Measurements from ENCODE around the gene TLE1. TPM values are rescaled to one million over a fixed set of nuclear protein-coding genes. Genes with fewer than 3 reads are reported as not detected.

The TLE1 gene
- total RNA-seq, 2 donors from 2014 or later, result 43.8 to 54.8 TPM

GRCh38 chr9:81629440-81629839 lies 59.9 kb downstream of the TLE1 start:
- Histone ChIP-seq H3K36me3 (no peaks in the 10 kb centered on the region), H3K4me3 (no peak overlapping the region), H3K4me1 (no peaks in the 10 kb centered on the region), H3K9ac (ENCODE audit: low read depth in 2 of 2, low read length in 2 of 2) (no peak overlapping the region), H3K9me3 (no peaks in the 10 kb centered on the region), H3K27ac (no peak overlapping the region), H3K27me3 (no peaks in the 10 kb centered on the region)
- no peak for TF ChIP-seq CTCF (IDR thresholded peaks at IDR 0.05)
- intact Hi-C loops (cut with DNase I), result loop anchor here (10.0 kb wide), 1 partner anchor 45 kb away; no protein-coding TSS in a partner anchor
- DNase-seq, result no peak

- Histone ChIP-seq H3K27ac (no peak overlapping the region), H3K9ac (ENCODE audit: low read depth in 2 of 2, low read length in 2 of 2) (no peak overlapping the region), H3K27me3 (no peaks in the 10 kb centered on the region), H3K4me1 (no peaks in the 10 kb centered on the region), H3K4me3 (no peak overlapping the region), H3K9me3 (no peaks in the 10 kb centered on the region), H3K36me3 (no peaks in the 10 kb centered on the region)
- intact Hi-C loops (cut with DNase I), result loop anchor here (10.0 kb wide), 1 partner anchor 46 kb away; no protein-coding TSS in a partner anchor
- TF ChIP-seq CTCF (IDR thresholded peaks at IDR 0.05), result no peak
- DNase-seq, result no peak
Measured at GRCh38 chr9:81628897-81629296, 60.5 kb downstream of the TLE1 start.

- H3K9me3 ChIP-seq, result no peaks in the 10 kb centered on the region
- intact Hi-C loops (cut with DNase I), result loop anchor here (10.0 kb wide), 1 partner anchor 47 kb away; no protein-coding TSS in a partner anchor
- no peak overlapping the region for H3K9ac ChIP-seq (ENCODE audit: low read depth in 2 of 2, low read length in 2 of 2)
- H3K27me3 ChIP-seq, result no peaks in the 10 kb centered on the region
- H3K27ac ChIP-seq, result no peak overlapping the region
- no peak for TF ChIP-seq CTCF (IDR thresholded peaks at IDR 0.05)
- DNase-seq, result no peak
- no peak overlapping the region for H3K4me3 ChIP-seq
- no peaks in the 10 kb centered on the region for H3K4me1 ChIP-seq
- no peaks in the 10 kb centered on the region for H3K36me3 ChIP-seq
Measured at GRCh38 chr9:81627481-81627880, 61.9 kb downstream of the TLE1 start.

GRCh38 chr9:81626511-81626910 lies 62.8 kb downstream of the TLE1 start:
- DNase-seq, result no peak
- Histone ChIP-seq H3K27me3 (no peaks in the 10 kb centered on the region), H3K4me1 (no peaks in the 10 kb centered on the region), H3K9me3 (no peaks in the 10 kb centered on the region), H3K9ac (ENCODE audit: low read depth in 2 of 2, low read length in 2 of 2) (no peak overlapping the region), H3K4me3 (no peak overlapping the region), H3K36me3 (no peaks in the 10 kb centered on the region), H3K27ac (no peak overlapping the region)
- intact Hi-C loops (cut with DNase I), result loop anchor here (10.0 kb wide), 1 partner anchor 48 kb away; no protein-coding TSS in a partner anchor
- no peak for TF ChIP-seq CTCF (IDR thresholded peaks at IDR 0.05)

GRCh38 chr9:81625969-81626368 lies 63.4 kb downstream of the TLE1 start:
- Histone ChIP-seq H3K4me3 (no peak overlapping the region), H3K27ac (no peak overlapping the region), H3K9ac (ENCODE audit: low read depth in 2 of 2, low read length in 2 of 2) (no peak overlapping the region), H3K4me1 (no peaks in the 10 kb centered on the region), H3K9me3 (no peaks in the 10 kb centered on the region), H3K27me3 (no peaks in the 10 kb centered on the region), H3K36me3 (no peaks in the 10 kb centered on the region)
- intact Hi-C loops (cut with DNase I), result loop anchor here (10.0 kb wide), 1 partner anchor 49 kb away; no protein-coding TSS in a partner anchor
- TF ChIP-seq CTCF (IDR thresholded peaks at IDR 0.05), result no peak
- no peak for DNase-seq

All from colonic mucosa (tissue), 4 donors.